ENCODE data around the gene ERC1. TPM values are rescaled to one million over a fixed set of nuclear protein-coding genes. Genes with fewer than 3 reads are reported as not detected.
"Not testable (repeated sequence)": the region's sequence is repeated elsewhere in the genome, so short reads cannot be mapped to it uniquely, and the experiment has no call there.

The ERC1 gene
- total RNA-seq, 1 experiment from 2014 or later, result 18.1 TPM

DNA sequence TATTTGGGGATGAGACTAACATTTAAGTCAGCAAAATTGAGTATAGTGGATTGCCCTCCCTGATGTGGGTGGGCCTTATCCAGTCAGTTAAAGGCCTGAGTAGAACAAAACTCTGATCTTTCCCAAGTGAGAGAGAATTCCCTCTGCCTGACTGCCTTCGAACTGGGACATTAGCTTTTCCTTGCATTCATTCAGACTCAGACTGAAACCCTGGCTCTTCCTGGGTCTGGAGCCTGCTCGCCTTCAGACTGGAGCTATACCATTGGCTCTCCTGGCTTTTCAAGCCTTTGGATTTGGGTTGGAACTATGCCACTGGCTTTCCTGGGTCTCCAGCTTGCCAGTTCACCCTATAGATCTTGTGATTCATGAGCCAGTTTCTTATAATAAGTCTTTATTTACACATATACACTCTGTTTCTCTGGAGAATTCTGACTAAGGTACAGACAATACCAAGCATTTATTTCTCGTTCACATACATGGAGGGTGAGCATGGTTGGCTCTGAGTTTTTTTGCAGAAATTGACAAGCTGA, 296.5 kb downstream of the ERC1 start:
- DNase-seq (ENCODE audit: low read depth), result no peak

DNA sequence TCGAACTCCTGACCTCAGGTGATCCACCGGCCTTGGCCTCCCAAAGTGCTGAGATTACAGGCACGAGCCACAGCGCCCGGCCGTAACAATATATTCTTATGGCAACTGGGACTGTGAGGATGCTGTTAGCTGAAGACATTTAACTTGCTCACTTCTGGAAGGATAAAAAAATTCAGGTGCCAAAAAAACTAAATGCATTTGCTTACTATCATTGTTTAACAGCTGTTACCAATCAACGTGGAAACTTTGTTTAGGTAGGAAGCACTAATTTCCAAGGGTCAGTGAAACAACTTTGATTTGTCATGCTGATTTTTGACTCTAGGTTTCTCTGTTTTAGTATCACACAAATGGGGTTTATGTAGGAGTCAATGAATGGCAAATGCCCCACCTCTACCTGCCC, 297.3 kb downstream of the ERC1 start:
- DNase-seq (ENCODE audit: low read depth), result no peak

DNA sequence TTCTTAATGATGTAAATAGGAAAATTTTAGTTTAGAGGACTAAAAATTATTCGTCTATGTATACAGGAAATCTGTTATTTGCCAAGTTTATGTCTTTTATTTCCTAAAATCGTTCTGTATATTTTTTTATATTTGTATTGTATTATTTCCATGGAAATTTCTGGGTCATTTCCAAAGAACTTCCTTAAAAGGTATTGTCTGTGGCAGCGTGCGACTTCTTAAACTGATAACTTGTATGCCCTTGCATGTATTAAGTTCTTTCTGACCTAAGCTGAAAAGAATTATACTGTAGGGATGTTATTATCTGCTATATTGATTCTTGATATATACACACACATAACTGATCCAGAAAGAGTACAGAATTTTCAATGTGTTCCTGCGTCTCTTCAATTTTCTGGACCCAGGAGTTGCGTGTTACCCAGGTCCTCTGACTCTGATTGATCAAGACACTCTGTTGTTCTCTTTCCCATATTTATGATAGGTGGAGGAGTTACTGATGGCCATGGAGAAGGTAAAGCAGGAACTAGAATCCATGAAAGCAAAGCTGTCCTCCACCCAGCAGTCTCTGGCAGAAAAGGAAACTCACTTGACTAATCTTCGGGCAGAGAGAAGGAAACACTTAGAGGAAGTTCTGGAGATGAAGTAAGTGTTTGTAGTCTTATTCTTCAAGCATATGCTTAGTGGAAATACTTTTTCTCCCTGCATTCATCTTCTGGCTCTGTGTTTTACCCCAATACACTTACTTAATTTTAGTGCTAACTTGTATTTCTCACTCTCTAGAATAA, 298.5 kb downstream of the ERC1 start:
- no peak for DNase-seq (ENCODE audit: low read depth)

- no peak for DNase-seq (ENCODE audit: low read depth)
Observed at GRCh38 chr12:1290716-1291115, 299.7 kb downstream of the ERC1 start.

DNA sequence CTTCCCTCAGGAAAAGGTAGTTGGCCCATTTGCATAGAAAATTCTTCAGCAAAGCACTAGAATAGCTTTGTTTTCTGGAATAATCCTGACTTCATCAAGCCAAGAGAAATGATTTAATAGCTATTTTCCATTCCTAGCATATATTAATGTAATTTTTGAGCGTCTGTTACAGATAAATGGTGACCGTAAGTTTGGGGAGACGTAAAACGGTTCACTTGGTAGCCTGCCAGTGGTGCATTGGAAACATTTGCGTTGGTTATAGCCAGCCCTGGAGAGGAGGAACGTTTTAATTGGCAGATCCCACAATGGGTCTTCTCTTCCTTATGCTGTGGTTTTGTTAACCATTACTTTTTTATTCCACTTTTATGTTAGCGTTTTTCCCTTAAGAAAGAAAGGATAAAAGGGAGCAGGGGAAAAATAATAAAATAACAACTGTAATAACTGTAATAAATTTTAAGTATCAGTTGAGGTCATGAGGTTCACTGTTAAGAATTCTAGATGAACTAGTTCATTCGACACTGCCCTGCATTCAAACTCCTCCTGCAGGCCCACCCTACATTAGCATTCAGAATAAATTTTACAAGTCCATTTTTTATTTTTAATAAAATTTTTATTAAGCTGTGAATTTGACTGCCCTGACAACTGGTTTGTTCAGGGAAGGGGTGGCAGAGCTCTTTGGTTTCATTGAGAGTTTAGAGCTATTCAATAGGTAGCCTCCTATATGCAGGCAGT, 300.7 kb downstream of the ERC1 start:
- DNase-seq (ENCODE audit: low read depth), result no peak

DNA sequence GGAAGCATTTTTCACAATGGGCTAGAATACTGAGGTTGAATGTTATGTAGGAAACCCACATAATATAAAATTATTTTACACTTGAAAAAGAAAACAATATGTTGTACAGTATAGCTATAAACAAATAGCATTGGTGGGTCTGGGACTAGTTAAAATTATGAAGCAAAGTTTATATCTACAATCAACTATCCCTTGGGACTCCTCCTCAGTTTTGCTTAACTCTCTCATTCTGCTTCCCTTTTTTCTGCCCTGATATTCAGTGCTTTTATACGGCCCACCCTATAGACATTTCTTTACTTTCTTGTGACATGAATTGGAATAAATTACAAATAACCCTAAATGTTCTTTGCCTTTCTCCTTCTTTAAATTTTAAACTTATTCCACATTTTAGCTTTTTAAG, 302.9 kb downstream of the ERC1 start:
- no peak for DNase-seq (ENCODE audit: low read depth)

DNA sequence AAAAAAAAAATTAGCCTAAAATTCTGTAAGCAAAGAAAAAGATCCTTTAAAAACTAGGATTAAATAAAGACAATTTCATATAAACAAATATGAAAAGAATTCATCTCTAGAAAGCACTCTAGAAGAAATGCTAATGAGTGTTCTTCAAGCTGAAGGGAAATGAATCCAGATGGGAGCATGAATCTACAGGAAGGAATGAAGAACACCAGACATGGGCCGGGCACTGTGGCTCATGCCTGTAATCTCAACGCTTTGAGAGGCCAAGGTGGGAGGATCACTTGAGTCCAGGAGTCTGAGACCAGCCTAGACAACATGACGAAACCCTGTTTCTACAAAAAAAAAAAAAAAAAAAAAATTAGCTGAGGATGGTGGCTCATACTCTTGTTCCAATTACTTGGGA, 306.2 kb downstream of the ERC1 start:
- no peak for DNase-seq (ENCODE audit: low read depth)

GRCh38 chr12:1297639-1298175, 306.7 kb downstream of the ERC1 start:
- DNase-seq (ENCODE audit: low read depth), result no peak

DNA sequence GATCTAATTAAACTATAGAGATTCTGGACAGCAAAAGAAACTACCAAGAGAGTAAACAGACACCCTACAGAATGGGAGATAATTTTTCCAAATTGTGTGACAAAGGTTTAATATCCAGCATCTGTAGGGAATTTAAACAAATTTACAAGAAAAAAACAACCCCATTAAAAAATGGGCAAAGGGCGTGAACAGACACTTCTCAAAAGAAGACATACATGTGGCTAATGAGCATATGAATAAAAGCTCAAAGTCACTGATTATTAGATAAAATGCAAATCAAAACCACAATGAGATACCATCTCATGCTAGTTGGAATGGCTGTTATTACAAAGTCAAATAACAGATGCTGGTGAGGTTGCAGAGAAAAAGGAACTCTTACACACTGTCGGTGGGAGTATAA, 309.4 kb downstream of the ERC1 start:
- no peak for DNase-seq (ENCODE audit: low read depth)

DNA sequence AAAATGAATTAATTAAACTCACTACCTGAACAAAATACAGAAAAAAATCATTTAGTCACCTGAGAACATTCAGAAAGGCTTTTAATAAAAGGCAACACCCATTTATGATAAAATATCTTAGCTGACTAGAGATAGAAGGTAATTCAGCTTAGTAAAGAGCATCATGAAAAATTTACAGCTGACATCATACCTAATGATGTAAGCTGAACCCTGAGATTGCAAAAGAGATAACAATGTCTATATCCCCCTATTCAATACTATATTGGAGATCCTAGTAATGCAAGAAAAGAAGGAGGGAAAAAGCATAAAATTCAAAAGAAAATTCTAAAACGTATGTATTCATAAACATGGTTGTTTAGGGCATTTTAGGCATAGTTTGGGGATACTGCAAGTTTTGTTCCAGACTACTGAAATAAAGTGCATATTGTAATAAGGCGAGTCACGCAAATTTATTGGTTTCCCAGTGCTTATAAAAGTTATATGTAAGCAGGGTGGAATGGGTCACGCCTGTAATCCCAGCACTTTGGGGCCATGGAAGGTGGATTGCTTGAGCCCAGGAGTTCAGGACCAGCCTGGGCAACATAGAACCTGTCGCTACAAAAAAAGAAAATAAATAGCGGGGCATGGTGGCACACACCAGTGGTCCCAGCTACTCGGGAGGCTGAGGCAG, 311.3 kb downstream of the ERC1 start:
- no peak for DNase-seq (ENCODE audit: low read depth)

GRCh38 chr12:1305063-1305434, 314.0 kb downstream of the ERC1 start:
- no peak for DNase-seq (ENCODE audit: low read depth)

- no peak for DNase-seq (ENCODE audit: low read depth)
Observed at GRCh38 chr12:1305791-1306500, 314.9 kb downstream of the ERC1 start.

- no peak for DNase-seq (ENCODE audit: low read depth)
Observed at GRCh38 chr12:1306817-1307216, 315.8 kb downstream of the ERC1 start.

DNA sequence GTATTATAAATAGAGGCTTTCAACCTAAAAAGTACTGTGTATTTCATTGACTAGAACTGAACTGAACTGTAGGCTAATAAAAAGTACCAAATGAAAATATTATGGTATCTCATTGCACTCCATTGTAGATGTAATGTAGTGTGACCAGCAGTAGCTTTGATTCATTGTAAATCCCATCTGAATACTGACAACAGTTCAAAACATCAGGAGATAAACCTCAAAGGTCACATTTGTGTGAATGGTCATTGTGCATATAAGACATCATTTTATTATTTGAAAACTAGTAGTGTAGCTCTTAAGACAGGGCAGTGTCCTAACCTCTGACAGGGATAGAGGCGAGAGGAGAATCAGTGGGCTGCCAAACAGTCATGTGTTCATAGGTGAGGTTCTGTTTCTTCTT, 316.8 kb downstream of the ERC1 start:
- DNase-seq (ENCODE audit: low read depth), result no peak

- no peak for DNase-seq (ENCODE audit: low read depth)
Observed at GRCh38 chr12:1309613-1310012, 318.6 kb downstream of the ERC1 start.

DNA sequence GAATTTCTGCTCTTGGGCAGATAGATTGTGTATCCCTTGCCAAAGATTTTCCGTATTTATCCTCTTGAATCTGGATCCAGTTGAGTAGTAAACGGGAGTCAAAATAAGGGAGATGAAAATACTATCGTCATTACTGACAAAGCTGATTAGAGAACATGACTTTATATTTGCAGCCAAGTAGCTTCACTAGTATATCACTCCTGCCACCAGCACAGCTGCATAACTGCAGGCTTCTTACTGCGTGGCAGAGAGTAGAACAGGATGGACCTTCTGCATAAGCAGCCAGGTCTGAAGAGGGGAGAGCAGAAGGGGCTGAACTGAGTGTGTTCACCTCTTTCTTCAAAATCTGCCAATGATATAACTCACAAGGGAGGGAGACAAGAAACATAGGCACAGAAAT, 319.6 kb downstream of the ERC1 start:
- DNase-seq (ENCODE audit: low read depth), result no peak

DNA sequence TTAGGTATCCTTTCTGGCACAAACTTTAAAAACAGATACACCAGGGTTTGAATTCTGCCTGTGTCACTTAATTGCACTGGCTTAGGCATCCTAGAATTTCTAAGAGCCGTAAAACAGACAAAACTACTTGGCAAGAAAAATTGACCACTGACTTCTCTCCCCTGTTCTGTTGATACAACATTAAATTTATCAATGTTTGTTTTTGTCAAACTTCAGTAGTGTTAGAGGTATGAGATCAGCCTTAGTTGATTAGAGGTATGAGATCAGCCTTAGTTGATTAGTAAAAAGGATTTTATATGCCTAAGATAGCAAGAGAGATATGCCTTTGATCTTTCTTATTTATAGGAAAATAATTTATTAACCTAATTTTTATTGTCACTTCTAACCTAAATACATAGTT, 320.1 kb downstream of the ERC1 start:
- no peak for DNase-seq (ENCODE audit: low read depth)

DNA sequence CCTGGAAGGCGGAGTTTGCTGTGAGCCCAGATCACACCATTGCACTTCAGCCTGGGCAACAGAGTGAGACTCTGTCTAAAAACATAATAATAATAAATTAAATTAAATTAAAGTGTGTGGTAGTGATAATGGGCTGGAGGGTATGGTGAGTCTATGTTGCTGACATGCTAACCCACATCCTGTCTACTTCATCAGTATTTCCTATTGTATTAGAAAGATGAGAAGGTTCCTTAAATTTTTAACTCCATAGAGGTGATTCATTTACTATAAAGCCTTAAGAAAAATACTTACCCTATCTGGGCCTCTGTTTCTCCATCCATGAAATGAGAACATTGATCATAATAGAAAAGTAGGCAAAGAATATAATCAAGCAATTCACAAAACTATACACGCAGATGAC, 322.9 kb downstream of the ERC1 start:
- no peak for DNase-seq (ENCODE audit: low read depth)

DNA sequence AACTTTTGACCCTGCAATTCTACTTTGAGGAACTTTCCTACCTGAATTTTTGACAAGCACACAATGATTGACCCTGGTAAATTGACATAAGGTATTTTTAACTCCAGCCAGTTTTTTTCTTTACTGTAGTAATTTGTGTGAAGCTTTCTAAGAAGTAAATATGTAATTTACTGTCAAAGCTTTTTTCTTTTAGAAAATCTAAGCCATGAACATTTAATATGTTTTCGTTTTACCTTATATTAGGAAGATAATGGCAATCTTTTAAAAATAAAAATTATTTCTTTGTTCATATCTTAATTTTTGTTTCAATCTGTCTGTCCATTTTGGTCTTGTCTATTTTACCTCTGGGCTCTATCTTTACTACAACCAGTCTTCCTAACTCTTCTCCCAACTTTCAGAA, 323.5 kb downstream of the ERC1 start:
- no peak for DNase-seq (ENCODE audit: low read depth)

DNA sequence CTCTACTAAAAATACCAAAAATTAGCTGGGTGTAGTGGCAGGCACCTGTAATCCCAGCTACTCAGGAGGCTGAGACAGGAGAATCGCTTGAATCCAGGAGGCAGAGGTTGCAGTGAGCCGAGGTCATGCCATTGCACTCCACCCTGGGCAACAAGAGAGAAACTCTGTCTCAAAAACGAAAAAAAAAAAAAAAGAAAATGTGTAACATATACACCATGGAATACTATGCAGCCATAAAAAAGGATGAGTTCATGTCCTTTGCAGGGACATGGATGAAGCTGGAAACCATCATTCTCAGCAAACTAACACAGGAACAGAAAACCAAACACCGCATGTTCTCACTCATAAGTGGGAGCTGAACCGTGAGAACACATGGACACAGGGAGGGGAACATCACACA, 326.0 kb downstream of the ERC1 start:
- DNase-seq (ENCODE audit: low read depth), result not testable (repeated sequence)

DNA sequence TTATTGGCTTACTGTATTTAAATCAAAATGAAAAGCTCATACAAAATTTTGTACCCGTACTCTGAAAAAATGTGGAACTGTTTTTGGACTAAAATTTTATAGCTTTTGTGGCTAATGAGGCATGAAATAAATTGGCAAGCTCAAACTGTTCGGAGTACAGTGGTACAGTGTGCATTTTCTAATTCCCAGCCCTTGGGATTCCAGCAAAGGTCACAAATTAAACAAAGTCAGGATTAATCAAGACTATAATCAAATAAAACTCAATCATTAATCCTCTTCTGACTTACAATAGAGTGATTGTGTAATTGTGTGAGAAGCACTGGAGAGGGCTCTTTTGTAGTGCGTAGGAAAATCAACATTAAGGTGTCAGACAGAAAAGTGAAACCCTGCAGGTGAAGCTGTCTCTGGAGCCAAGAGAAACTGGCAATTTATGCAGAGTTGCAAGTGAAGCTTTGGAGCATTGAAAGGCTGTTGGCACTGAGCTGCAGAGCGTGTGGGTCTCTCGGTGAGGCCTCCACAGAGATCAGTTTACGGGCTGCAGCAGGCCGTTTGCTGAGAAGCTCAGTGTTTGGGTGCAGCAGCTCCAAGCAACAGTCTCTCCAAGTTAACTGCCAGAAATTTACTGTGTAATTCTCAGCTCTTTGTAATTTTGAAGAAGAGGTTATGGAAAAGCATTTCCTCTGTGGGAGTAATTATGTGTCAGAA, 327.5 kb downstream of the ERC1 start:
- DNase-seq (ENCODE audit: low read depth), result peak; percentile 50

All from Daoy (cell line).